Neuronal stem cell (in vitro differentiated cells): ENCODE results near the gene ARMCX6. TPM values are rescaled to one million over a fixed set of nuclear protein-coding genes. Genes with fewer than 3 reads are reported as not detected.

ENCODE experiments used
- small RNA-seq: library from polyadenylated mRNA; stranded (forward); fragments of <200 nt; extraction: miRNeasy Mini kit (QIAGEN cat#:217004); gene quantifications from one replicate; pipeline ENCODE3, GENCODE V24; 2013; ENCODE audit not compliant: insufficient read depth

ARMCX6 gene

Small RNA genes within 50 kb of the gene (small RNA-seq; reads per million reads assigned to genes)
- not detected for gene RNU6-30P
